PC-3 (cell line): ENCODE measurements around the gene PKP1.

Experiments used
- EZH2 ChIP-seq: fragments of 300-600 bp; sonication (generic); IDR thresholded peaks from one replicate; pipeline ENCODE4 v1.6.1; 2017; ENCODE audit warnings: antibody characterized with exemption, mild to moderate bottlenecking, low read length; ENCODE audit not compliant: unreplicated experiment
- EZH2phosphoT487 ChIP-seq: fragments of 300-600 bp; sonication (generic); IDR thresholded peaks from 2 replicates; pipeline ENCODE4 v1.6.1; 2018; ENCODE audit warnings: mild to moderate bottlenecking, antibody characterized with exemption, low read length, borderline replicate concordance
- TF ChIP-seq, protein P1 (sequence below): fragments of 300-600 bp; sonication (generic); conservative IDR thresholded peaks from 2 replicates; pipeline ENCODE4 v1.5.1; 2017; ENCODE audit warnings: antibody characterized with exemption, low read depth, mild to moderate bottlenecking, low read length

GRCh38 chr1:201364808-201365105 lies 81.5 kb downstream of the PKP1 start:
- TF ChIP-seq, protein P1, sequence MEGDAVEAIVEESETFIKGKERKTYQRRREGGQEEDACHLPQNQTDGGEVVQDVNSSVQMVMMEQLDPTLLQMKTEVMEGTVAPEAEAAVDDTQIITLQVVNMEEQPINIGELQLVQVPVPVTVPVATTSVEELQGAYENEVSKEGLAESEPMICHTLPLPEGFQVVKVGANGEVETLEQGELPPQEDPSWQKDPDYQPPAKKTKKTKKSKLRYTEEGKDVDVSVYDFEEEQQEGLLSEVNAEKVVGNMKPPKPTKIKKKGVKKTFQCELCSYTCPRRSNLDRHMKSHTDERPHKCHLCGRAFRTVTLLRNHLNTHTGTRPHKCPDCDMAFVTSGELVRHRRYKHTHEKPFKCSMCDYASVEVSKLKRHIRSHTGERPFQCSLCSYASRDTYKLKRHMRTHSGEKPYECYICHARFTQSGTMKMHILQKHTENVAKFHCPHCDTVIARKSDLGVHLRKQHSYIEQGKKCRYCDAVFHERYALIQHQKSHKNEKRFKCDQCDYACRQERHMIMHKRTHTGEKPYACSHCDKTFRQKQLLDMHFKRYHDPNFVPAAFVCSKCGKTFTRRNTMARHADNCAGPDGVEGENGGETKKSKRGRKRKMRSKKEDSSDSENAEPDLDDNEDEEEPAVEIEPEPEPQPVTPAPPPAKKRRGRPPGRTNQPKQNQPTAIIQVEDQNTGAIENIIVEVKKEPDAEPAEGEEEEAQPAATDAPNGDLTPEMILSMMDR, result no peak
- no peak for TF ChIP-seq EZH2
- no peak for TF ChIP-seq EZH2phosphoT487
